GM18868 (cell line): ENCODE measurements around the gene CWC27.
"Not testable (repeated sequence)": the region's sequence is repeated elsewhere in the genome, so short reads cannot be mapped to it uniquely, and the experiment has no call there.

ENCODE experiments used
- ATAC-seq: cut with Tn5 transposase; IDR thresholded peaks from one replicate; pipeline ENCODE4 v1.9.1; 2021; ENCODE audit warnings: mild to moderate bottlenecking, moderate library complexity; ENCODE audit not compliant: unreplicated experiment

The CWC27 gene

DNA sequence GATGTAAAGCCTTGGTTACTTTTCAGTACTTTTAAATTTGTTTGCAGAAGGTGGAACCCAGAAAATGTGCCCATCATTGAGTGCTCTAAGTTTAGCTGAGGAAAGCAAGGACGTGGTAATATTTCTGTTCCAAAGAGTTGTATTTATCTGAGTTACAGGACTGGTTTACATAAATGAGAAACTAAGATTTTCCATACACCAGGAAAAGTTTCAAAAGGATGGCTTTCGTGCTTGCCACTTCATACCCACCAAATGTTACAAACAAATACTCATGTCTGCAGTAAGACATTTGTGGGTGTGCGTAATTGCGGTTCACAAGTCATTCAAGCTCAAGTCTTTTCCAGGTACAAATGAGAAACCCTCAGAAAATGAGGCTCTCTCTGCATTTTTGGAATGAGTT is 68.1 kb downstream of the CWC27 start:
- ATAC-seq, result no peak

DNA sequence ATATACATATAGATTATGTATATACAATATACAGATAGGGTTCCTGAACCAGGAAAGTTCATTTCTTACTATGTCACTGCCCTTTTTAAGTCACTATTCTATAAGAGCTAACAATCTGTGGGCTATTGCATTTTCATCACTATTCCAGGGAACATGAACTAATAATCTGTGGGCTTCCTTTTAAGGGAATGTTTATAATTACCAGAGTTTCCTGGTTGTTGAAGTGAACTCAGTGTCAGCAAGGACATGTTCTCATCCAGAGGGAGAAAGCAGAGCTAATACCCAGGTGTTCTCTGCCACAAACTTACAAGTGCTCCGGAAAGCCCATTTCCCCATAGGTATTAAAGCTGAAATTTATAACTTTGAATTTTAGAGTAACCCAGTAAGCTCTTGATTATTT is 69.6 kb downstream of the CWC27 start:
- ATAC-seq, result no peak

DNA sequence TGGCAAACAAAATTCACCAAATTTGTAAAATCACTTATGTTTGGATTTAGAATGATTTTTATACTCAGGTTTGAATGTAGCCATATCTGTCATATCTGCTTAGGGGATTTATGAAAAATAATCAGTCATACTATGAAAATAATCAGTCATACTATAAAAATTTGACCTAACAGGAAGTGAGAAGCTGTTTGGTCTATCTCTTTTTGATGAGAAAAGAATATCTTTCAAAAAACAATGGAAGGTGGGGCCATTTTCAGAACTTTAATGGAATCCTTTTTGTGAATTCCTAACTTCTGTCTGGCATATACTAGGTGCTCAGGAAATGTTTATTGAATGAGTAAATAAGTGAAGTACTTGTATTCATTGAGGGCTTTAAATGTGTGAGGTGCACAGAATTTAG is 70.1 kb downstream of the CWC27 start:
- no peak for ATAC-seq

DNA sequence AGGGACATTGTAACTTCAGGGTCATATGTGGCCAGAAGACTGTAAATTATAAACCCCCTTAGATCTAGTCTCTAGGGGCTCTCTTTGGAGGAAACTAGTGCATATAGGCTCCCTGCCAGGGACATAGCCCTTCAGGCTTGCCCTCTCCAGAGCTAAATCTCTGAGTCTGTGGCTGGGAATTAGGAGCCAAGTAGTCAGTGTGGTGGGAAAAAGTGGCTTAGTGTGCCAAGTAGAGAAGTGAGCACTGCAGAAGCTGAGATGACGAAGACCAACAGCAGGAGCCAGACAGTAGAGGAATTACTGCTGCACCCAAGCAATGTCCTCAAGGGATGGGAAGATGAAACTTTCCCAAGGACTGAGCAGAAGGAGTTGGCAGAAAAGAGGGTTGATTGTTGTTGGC is 71.2 kb downstream of the CWC27 start:
- ATAC-seq, result no peak

DNA sequence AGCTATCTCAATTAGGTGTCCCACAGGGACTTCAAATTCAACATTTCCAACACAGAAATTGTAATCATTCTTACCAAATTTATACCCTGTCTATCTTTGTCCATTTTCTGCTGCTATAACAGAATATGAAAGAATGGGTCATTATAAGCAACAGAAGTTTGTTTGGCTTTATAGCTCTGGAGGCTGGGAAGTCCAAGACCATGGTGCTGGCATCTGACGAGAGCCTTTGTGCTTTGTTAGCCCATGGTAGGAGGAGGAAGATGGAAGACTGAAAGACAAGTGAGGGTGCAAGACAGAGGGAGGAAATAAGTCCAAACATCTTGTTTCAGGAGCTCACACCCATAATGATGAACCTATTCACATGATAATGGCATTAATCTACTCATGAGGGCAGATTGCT is 72.2 kb downstream of the CWC27 start:
- ATAC-seq, result no peak

DNA sequence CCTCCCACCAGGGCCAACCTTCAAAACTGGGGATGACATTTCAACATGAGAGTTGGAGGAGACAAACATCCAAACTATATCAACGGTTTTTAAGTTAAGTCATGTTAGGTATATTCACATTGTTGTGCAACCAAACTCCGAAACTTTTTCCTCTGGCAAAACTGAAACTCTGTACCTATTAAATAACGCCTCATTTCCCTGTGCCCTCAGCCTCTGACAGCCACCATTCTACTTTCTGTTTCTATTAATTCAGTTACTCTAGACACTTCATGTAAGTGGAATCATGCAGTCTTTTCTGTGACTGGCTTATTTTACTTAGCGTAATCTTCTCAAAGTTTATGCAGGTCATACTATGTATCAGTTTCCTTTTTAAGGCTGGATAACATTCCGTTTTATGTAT is 85.0 kb downstream of the CWC27 start:
- no peak for ATAC-seq

DNA sequence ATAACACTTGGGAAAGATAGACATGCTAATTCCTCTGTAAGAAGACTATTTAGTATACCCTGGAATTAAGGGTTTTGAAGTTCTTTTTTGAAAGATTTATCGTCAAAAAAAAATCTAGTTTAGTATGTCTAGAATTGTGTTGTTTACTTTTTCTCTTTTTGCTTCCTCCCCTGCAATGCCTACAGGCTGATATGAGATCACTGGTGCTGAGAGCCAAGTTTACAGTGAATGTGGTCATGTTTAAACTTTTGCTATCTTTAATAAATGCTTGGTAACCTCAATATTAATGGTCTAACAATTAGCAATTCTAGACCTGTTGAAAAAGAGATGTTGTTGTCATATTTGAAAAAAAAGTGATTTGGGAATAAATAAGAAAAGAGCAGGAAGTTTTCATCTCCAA is 86.1 kb downstream of the CWC27 start:
- no peak for ATAC-seq

DNA sequence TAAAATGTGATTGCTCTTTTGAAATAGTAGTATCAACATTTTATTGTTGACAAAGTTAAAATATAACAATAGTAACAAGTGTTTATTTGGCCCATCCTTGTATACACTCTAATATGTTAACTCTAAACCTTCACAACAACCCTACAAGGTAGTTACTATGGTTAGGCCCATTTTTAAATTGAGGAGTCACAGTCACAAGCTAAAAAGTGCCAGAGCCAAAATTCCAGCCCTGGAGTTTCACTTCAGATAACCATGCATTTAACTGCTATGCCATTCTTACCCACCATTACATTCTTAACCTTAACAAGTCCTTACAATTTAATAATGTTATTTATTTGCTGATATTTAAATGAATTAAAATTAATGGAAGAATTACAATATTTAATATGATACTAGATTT is 91.2 kb downstream of the CWC27 start:
- no peak for ATAC-seq

DNA sequence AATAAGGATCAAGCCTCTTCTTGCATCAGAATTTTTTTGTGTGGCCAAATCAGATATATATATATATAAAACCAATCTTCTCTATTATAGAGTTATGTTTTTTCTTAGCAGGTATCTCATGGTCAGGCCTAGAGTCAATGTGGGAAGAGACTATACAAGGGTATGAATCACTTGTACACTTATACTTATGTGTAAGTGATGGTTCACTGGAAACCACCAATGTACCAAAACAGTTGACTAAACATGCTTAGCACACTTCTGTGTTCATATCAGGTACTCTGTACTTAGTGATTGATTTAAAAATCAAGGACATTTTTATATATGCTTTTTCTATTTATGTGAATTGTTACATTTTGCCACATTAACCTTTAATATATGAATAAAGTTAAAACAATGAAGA is 92.6 kb downstream of the CWC27 start:
- no peak for ATAC-seq

DNA sequence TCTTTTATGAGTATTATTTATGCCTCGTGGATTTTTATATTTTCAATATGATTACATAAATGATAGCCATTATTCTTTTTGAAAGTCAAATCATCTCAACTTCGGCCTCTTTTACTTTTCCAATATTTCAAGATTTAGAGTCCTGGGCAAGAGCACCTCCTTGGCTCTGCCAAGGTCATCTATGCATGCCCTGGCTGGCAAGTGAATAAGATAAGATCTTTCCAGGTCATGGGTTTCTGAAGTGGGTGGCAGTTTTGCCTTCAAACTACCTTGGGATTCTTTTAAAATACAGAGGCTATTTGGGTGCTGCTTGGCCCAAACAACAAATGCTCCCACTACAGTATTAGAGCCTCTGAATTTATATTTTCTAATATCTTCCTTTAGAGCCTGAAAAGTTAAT is 95.4 kb downstream of the CWC27 start:
- ATAC-seq, result no peak

DNA sequence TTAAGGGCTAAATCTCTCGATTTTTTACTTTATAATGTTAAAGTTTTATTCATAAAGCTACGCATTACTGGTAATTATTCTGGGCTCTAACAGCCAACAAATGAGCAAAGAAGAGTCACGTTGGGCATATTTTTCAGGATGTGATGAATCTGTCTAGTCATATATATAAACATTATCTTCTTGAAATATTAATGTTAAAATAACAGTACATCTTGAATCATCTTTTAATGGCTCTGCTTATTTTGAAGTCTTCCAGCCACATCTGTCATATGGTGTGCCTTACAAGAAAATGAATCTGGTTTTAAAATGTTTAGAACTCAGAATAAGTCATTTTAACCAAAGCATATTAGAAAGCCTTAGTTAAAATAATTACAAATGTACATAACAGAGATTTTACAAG is 96.9 kb downstream of the CWC27 start:
- no peak for ATAC-seq

DNA sequence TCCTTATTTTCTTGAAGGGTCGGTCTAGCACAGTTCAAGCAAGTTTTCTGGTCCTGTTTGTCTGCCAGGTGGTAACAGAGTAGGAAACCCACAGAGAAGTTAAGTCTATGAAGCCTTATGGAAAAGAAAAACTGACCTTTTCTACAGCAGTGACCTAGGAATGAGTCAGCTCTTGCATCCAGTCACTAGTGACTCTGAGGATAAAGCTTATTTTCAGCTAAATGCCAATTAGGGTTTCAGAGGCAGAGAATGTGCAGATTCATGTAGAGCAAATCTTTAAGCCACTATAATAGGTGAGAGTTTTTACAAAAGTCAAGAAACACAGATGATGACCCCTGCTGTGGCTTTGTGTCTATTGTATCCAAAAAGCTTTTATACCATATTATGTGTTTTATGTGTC is 100.7 kb downstream of the CWC27 start:
- ATAC-seq, result no peak

DNA sequence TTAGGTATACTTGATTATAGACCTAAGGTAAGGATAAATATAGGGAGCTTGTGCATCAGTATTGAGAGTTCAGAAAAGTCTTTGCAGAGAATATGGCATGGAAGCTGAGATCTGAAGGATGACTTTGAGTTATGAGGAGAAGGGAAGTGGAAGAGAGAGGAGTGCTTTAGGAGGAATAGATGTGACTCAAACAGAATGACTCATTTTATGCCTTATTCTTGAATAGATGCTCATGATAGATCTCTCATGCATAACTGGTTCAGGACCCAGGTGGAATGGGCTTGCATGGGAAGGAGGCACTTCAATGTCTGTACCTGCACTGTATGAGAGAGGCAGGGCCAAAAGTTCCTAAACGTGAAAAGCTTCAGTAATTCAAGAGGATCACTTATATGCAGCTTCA is 103.3 kb downstream of the CWC27 start:
- ATAC-seq, result no peak

DNA sequence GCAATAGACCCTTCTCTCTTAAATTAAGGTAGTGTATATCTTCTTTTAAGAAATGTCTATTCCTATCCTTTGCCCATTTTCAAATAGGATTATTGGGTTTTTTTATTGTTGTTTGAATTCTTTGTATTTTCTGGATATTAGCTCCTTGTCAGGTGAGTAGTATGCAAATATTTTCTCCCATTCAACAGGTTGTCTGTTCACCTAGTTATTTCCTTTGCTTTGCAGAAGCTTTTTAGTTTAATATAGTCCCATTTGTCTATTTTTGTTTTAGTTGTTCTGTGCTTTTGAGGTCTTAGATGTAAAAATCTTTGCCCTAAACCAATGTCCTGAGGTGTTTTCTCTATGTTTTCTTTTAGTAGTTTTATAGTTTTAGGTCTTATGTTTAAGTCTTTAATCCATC is 104.7 kb downstream of the CWC27 start:
- no peak for ATAC-seq

DNA sequence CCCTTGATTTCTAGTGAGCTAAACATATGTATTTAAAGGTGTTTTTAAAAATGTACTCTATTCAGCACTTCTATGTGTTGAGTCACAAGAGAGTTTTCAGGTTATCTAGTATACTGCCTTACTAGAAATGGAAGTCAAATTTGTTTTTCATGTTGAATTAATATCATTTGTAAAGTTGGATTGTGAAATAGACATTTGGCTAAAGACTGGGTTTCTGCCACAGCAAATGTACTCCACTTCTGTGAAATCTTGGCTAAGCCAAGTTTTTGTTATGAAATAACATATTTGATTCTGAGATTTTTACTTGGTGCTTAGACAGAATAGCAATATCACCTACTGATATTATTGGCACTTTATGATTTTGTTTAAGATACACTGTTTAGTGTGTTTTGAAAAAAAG is 106.0 kb downstream of the CWC27 start:
- no peak for ATAC-seq

DNA sequence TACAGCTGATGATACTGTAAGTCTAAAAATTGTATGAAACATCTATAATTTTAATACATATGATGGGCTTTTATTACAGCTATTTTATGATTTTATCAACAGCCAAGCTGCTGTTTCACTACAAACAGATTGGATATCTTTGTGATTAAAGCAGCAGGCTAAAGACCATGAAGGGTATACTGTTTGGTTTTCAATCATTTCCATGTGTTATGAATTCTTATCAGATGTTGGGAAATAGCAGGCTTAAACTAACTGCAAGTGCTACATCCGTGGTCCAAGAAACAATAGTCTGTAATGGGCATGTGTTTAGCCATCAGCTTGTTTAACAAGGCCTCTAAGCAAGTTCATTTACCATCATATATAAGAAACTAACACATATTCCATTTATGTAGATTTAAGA is 107.5 kb downstream of the CWC27 start:
- ATAC-seq, result no peak

DNA sequence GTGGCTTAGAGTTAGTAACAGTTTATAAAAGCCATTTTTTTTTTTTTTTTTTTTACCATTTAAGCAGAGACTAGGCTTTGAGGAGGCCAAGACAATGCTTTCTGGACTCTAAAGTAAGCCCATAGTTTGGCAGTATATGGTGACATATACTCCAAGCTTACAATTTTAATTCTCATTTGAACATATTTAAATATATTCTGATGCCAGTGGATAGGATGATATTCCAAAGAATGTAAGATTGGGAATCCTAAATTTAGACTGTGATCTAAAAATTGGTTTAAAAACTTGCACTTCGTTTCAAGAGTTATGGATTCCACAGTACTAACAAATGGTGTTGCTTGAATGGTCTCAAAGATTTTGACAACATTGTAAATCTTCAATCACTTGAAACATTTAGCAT is 112.1 kb downstream of the CWC27 start:
- ATAC-seq, result no peak

DNA sequence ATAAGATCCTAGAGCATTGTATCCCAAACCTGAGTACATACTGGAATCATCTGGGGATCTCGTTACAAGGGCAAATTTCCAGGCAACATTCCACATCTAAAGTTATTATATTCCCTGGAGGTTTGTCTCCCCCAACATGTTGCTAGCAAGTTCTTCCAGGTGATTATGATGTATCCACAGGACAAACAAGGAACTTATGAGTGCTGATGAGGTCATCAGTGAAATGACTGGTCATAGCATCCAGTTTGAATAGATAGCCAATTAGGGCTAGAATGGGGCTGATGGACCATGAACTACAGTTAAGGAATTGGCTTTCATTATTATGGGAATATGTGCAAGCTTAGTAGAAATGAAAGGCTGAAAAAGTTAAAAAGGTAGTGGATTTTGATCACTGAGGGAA is 115.2 kb downstream of the CWC27 start:
- ATAC-seq, result no peak

DNA sequence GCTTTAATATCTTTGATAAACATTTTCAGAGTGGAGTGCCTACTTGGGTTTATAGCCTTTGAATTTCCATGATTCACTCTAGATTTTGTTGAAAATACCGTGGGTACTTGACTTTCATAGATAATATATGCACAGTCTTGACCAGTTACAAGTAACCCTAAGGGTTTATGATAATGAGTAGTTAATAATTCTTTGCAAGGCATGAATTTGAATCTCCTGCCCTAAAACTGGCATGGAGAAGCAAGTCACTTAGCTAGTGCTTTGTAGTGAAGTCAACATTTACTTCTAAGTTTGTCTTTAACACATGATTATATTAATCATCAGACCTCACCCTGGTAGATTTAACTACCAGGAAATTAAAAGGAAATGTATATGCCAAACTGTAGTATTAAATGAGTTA is 115.8 kb downstream of the CWC27 start:
- ATAC-seq, result no peak

DNA sequence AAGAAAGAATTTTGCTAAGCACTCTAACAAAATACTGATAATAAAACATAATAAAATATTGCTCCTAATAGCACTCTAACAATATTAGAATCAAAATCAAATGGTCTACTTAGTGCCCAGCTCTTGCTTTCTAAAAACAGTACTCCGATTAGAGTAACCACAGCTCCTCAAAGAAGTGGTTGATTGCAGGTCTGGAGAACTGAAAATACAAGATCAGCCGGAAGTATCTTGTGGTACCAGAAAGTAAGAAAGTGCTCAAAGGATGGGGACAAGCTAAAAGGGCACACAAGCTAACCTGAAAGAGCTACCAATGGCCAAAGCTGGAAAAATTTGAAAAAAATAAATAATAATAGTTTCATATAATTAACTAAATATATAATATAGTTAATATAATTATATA is 119.2 kb downstream of the CWC27 start:
- ATAC-seq, result no peak

DNA sequence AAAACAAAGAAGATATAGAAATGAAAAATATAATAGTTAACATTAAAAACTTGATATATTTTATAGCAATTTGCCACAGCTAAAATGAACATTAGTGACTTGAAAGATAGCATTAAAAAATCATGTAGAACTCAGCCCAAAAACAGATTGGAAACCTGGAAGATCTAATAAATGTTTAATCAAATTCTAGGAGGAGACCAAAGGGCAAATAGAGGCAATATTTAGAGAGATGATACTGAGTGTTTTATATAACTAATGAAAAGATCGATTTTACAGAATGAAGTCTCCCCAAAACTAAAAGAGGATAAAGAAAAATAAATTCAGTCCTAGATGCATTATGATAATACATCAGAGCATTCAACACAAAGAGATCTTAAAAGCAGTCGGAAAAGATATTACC is 127.0 kb downstream of the CWC27 start:
- no peak for ATAC-seq

DNA sequence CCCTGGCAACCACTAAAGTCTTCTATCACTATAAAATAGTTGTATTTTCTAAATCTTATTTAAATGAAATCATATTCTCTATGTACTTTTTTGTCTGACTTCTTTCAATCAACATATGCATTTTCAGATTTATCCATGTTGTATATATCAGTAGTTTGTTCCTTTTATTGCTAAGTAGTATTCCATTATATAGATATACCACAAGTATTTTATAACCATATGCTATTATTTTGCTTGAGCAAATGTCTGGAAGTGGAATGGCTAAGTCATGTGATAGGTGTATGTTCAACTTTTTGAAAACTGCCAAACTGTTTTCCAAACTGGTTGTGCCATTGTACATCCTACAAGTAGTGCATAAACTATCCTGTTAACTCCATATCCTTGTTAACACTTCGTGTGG is 131.1 kb downstream of the CWC27 start:
- no peak for ATAC-seq

DNA sequence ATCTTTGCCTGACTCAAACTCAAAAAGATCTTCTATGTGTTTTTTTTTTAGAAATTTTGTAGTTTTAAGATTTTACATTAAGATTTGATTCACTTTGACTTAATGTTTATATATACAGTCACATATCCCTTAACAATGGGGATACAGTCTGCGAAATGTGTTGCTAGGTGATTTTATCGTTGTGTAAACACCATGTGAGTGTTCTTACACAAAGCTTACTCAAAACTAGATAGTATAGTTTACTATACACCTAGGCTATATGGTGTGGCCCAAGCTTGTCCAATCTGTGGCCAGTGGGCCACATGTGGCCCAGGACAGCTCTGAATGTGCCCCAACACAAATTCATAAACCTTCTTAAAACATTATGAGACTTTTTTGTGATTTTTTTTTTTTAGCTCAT is 131.9 kb downstream of the CWC27 start:
- ATAC-seq, result no peak

DNA sequence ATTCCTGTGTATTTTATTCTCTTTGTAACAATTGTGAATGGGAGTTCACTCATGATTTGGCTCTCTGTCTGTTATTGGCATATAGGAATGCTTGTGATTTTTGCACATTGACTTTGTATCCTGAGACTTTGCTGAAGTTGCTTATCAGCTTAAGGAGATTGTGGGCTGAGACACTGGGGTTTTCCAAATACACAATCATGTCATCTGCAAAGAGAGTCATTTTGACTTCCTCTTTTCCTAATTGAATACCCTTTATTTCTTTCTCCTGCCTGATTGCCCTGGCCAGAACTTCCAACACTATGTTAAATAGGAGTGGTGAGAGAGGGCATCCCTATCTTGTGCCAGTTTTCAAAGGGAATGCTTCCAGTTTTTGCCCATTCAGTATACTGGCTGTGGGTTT is 138.7 kb downstream of the CWC27 start:
- ATAC-seq, result not testable (repeated sequence)
